Esophagus squamous epithelium (tissue), 5 donors: ENCODE measurements around the gene HHLA2. TPM values are rescaled to one million over a fixed set of nuclear protein-coding genes. Genes with fewer than 3 reads are reported as not detected.

Source experiments
- DNase-seq: peaks from one replicate; lab custom pipeline; 2025; lab: John Stamatoyannopoulos, UW
- H3K27ac ChIP-seq, 4 donors: fragments of 200-600 bp; sonication (generic); one replicate each; pipeline ENCODE4 v1.5.1; 2016 to 2019; ENCODE audit warnings: mild to moderate bottlenecking in 1 of 4
- H3K27me3 ChIP-seq, 4 donors: fragments of 200-600 bp; sonication (generic); 1 replicate in 3 of 4; 2 replicates in 1 of 4; pipeline versions ENCODE4 v1.5.1 to v1.6.0; 2017 to 2021; ENCODE audit warnings: antibody characterized with exemption in 1 of 4
- H3K36me3 ChIP-seq, 3 donors: fragments of 200-600 bp; sonication (generic); one replicate each; pipeline ENCODE4 v1.5.1; 2016 to 2019
- H3K4me1 ChIP-seq, 3 donors: fragments of 200-600 bp; sonication (generic); one replicate each; pipeline ENCODE4 v1.5.1; 2017 to 2019
- H3K4me3 ChIP-seq, 4 donors: fragments of 200-600 bp; sonication (generic); 1 replicate in 3 of 4; 2 replicates in 1 of 4; pipeline ENCODE4 v1.5.1; 2016 to 2019; ENCODE audit warnings: mild to moderate bottlenecking in 2 of 4, moderate library complexity in 1 of 4
- H3K9me3 ChIP-seq, 3 donors: fragments of 200-600 bp; sonication (generic); one replicate each; pipeline ENCODE4 v1.5.1; 2016 to 2019
- POLR2A ChIP-seq, 4 donors: fragments of 450-650 bp; IDR thresholded peaks; one replicate each; pipeline ENCODE4 v1.6.1; 2017; ENCODE audit warnings: antibody characterized with exemption in 4 of 4, mild to moderate bottlenecking in 4 of 4, moderate library complexity in 3 of 4
- WGBS, 2 donors: methylation state at CpG; one replicate each; pipeline ENCODE4 v1.1.5; 2018; 5-methylcytosine and 5-hydroxymethylcytosine counted together
- intact Hi-C: fragments of 100-400 bp; cut with DNase I; formaldehyde crosslinking; loops from one replicate; pipeline ENCODE4 v1.15.0; 2022
- total RNA-seq, 4 donors: library from RNA; depleted of rRNA; stranded (reverse); fragments of >200 nt; gene quantifications; one replicate each; pipeline ENCODE4 v1.1.0, GENCODE V29; 2016
- TF ChIP-seq, protein P1 (sequence below), 6 experiments: fragments of 450-650 bp in 4 of 6; fragments of 200-600 bp in 2 of 6; sonication (generic) in 2 of 6; IDR thresholded peaks; one replicate each; pipeline ENCODE4 v1.5.1; 2016 to 2019; ENCODE audit warnings: antibody characterized with exemption in 6 of 6, mild to moderate bottlenecking in 4 of 6, moderate library complexity in 4 of 6
- donor health status: DM: yes; HTN: yes; CAD: no.

HHLA2 gene
- total RNA-seq, 4 donors from 2014 or later: not detected

DNA sequence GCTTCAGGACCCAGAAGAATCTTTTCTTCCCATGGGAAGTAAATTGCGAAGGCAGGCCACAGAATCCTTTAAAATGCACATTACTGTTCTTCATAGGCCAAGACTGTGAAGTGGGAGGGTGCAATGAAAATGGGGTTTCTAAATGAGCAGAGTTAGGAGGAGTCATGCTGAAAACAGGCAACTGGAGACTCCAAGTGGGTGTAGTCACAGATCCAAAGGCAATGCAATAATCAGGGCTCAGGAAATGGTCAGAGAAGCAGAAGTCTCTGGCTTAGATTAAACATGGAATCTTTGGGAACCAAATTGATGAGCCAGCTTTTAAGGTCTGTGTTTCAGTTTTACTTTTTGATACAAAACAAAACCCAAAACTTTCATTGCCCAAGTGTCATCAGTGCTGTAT lies 37.6 kb downstream of the HHLA2 start:
- Histone ChIP-seq H3K4me1 (peaks cover 0 to 6% (median 2%) of the 10 kb centered on the region in 3 donors), H3K36me3 (no peaks in the 10 kb centered on the region), H3K4me3 (no peak overlapping the region), H3K9me3 (no peaks in the 10 kb centered on the region), H3K27me3 (no peaks in the 10 kb centered on the region), H3K27ac (no peak overlapping the region)
- no peak for DNase-seq
- intact Hi-C loops: no loop called here
- WGBS, 2 donors: 88 to 100% methylated on average over 1 of the region's 1 CpG
- TF ChIP-seq, protein P1, sequence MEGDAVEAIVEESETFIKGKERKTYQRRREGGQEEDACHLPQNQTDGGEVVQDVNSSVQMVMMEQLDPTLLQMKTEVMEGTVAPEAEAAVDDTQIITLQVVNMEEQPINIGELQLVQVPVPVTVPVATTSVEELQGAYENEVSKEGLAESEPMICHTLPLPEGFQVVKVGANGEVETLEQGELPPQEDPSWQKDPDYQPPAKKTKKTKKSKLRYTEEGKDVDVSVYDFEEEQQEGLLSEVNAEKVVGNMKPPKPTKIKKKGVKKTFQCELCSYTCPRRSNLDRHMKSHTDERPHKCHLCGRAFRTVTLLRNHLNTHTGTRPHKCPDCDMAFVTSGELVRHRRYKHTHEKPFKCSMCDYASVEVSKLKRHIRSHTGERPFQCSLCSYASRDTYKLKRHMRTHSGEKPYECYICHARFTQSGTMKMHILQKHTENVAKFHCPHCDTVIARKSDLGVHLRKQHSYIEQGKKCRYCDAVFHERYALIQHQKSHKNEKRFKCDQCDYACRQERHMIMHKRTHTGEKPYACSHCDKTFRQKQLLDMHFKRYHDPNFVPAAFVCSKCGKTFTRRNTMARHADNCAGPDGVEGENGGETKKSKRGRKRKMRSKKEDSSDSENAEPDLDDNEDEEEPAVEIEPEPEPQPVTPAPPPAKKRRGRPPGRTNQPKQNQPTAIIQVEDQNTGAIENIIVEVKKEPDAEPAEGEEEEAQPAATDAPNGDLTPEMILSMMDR (IDR thresholded peaks at IDR 0.05): no peak
- TF ChIP-seq POLR2A (IDR thresholded peaks at IDR 0.05): no peak

DNA sequence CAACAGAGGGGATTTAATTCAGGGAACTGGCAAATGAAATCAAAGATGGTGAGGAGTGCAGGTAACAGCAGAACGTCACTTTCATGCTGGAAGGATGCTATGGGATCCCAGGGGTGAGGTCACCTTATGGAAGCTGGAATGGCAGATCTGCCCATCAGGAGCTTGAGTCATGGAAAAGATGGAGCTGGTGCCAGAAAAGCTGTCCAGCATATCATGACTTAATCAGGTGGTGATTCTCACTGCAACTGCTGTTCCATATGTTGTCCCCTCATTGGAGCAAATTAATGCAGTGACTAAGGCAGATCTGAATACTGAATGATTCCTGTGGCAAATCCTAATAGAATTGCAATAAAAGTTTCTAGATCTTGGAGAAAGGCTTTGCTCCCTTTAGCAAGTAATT lies 38.4 kb downstream of the HHLA2 start:
- H3K9me3 ChIP-seq: no peaks in the 10 kb centered on the region
- DNase-seq: no peak
- no peak overlapping the region for H3K27ac ChIP-seq
- no peaks in the 10 kb centered on the region for H3K4me1 ChIP-seq
- H3K4me3 ChIP-seq: no peak overlapping the region
- TF ChIP-seq, protein P1 (IDR thresholded peaks at IDR 0.05): no peak
- TF ChIP-seq POLR2A (IDR thresholded peaks at IDR 0.05): no peak
- H3K27me3 ChIP-seq: no peaks in the 10 kb centered on the region
- intact Hi-C loops: no loop called here
- H3K36me3 ChIP-seq: no peaks in the 10 kb centered on the region
- 77 to 94% methylated on average over 1 of the region's 1 CpG for WGBS, 2 donors

DNA sequence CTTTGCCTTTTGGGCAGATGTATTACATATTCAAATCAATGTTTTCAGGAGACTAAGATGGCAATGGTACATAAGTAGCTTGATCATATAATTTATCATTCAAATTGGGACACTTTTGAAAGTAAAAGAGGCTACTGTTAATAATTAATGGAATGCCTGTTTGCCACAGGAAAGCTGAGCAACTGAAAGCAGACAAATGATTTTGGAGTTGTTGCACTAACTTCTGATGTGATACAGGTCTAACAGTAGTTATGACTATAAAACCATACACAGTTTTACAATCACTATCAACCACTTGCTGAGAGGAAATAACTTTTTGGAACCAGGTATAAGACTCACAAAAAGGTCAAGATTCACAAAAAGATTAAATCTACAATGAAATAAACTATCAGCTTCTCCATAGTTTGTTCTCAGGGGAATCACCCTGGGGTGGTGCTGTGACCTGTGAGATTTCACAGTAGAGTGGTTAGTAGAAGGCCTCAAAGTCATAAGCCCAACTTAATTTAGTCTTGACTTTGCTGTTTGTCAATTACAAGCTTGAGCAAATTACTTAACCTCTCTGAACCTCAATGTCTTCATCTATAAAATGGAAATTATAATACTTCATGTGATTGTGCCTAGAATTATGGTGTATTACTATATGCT lies 42.7 kb downstream of the HHLA2 start:
- no peaks in the 10 kb centered on the region for H3K27me3 ChIP-seq
- TF ChIP-seq, protein P1 (IDR thresholded peaks at IDR 0.05): no peak
- TF ChIP-seq POLR2A (IDR thresholded peaks at IDR 0.05): no peak
- H3K4me1 ChIP-seq: no peaks in the 10 kb centered on the region
- H3K9me3 ChIP-seq: no peaks in the 10 kb centered on the region
- H3K36me3 ChIP-seq: no peaks in the 10 kb centered on the region
- H3K27ac ChIP-seq: no peak overlapping the region
- no peak overlapping the region for H3K4me3 ChIP-seq
- intact Hi-C loops: no loop called here
- no peak for DNase-seq

DNA sequence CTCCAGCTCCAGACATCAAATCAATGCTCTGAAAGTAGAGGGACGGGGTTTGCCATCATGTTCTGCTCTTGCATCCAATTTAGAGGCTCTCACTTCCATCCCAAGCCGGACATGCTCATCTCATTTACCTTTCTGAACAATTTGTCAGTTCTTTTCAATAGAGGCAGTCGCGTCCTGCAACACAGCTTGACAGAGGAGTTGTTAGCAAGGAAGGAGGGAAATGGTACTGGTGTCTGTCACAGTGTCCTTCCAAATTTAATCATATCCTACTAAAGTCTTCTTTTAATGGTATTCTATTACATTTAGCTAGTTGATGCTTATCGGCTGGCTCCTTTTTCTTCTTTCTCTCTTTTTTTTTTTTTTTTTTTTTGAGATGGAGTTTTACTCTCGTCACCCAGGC lies 45.6 kb downstream of the HHLA2 start:
- no peak overlapping the region for H3K4me3 ChIP-seq
- WGBS, 2 donors: 76 to 88% methylated on average over 6 of the region's 6 CpGs
- H3K4me1 ChIP-seq: no peaks in the 10 kb centered on the region
- no peak for TF ChIP-seq POLR2A (IDR thresholded peaks at IDR 0.05)
- TF ChIP-seq, protein P1 (IDR thresholded peaks at IDR 0.05): no peak
- no peak overlapping the region for H3K27ac ChIP-seq
- no peak for DNase-seq
- H3K9me3 ChIP-seq: no peaks in the 10 kb centered on the region
- no peaks in the 10 kb centered on the region for H3K27me3 ChIP-seq
- H3K36me3 ChIP-seq: no peaks in the 10 kb centered on the region
- intact Hi-C loops: no loop called here

DNA sequence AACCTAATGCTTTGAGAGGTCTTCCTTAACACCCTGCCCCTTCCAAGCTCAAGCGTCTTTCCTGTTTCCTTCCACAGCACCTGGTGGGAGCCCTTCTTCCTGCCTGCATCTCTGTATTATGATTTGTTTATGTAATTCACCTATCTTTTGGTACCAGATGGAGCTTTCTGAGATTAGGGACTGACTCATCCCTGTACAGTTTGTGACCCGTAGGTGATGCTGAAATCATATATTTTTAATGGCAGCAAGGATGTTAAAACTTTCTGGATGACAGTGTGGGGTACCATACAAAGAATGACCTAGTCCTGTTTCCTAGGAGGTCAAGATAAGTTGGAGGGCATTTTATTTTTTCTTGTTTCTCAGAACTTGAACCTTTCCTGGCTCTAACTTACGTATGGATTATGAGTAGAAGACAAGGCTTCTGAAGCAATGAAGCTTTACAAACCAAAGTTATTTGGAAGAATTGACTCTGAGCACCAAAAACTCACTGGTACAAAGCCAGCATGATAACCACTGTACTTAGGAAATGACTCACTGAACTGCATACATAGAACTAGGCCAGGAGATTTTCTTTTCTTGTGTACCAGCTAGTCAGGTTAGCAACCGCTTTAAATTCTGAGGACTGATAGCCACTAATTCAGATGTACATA lies 46.6 kb downstream of the HHLA2 start:
- 42 to 43% methylated on average over 4 of the region's 4 CpGs for WGBS, 2 donors
- no peak for TF ChIP-seq POLR2A (IDR thresholded peaks at IDR 0.05)
- TF ChIP-seq, protein P1 (IDR thresholded peaks at IDR 0.05): no peak
- Histone ChIP-seq H3K36me3 (no peaks in the 10 kb centered on the region), H3K4me3 (no peak overlapping the region), H3K9me3 (no peaks in the 10 kb centered on the region), H3K27ac (no peak overlapping the region), H3K27me3 (no peaks in the 10 kb centered on the region), H3K4me1 (no peaks in the 10 kb centered on the region)
- intact Hi-C loops: no loop called here
- no peak for DNase-seq
